Astrocyte (in vitro differentiated cells and primary cell): ENCODE data around the gene TBC1D3B. TPM values are rescaled to one million over a fixed set of nuclear protein-coding genes. Genes with fewer than 3 reads are reported as not detected.

Experiments used
- DNase-seq: peaks from one replicate; pipeline ENCODE4 v3.0.0-alpha.2; 2010; ENCODE audit warnings: low read depth
- FAIRE-seq: peaks from 2 replicates; lab custom pipeline; 2011; peaks lifted over from hg19 to GRCh38; lab: Jason Lieb, UNC
- H2AFZ ChIP-seq: 2 replicates; pipeline ENCODE4 v1.6.0; 2012; ENCODE audit warnings: low read depth, low read length, inconsistent platforms
- H3K27ac ChIP-seq: 2 replicates; pipeline ENCODE4 v1.5.1; 2011; ENCODE audit warnings: low read depth, low read length, inconsistent platforms
- H3K27me3 ChIP-seq: 2 replicates; pipeline ENCODE4 v1.6.0; 2011; ENCODE audit warnings: low read length, inconsistent platforms; ENCODE audit not compliant: insufficient read depth
- H3K36me3 ChIP-seq: 2 replicates; pipeline ENCODE4 v1.5.1; 2011; ENCODE audit warnings: low read length, inconsistent platforms; ENCODE audit not compliant: insufficient read depth
- H3K4me1 ChIP-seq: 2 replicates; pipeline ENCODE4 v1.5.1; 2011; ENCODE audit warnings: low read length, inconsistent platforms; ENCODE audit not compliant: insufficient read depth
- H3K4me2 ChIP-seq: 2 replicates; pipeline ENCODE4 v1.6.0; 2012; ENCODE audit warnings: low read length, inconsistent platforms
- H3K4me3 ChIP-seq: 2 replicates; pipeline ENCODE4 v1.5.1; 2011; ENCODE audit warnings: low read depth, mild to moderate bottlenecking, low read length, inconsistent platforms; ENCODE audit not compliant: insufficient read depth
- H3K79me2 ChIP-seq: 2 replicates; pipeline ENCODE4 v1.6.0; 2012; ENCODE audit warnings: mild to moderate bottlenecking, low read length, inconsistent platforms; ENCODE audit not compliant: insufficient read depth
- H3K9ac ChIP-seq: 2 replicates; pipeline ENCODE4 v1.6.0; 2012; ENCODE audit warnings: mild to moderate bottlenecking, low read length, inconsistent platforms
- H3K9me3 ChIP-seq: 2 replicates; pipeline ENCODE4 v1.5.1; 2012; ENCODE audit warnings: low read depth, mild to moderate bottlenecking, low read length, inconsistent platforms; ENCODE audit not compliant: insufficient read depth
- H4K20me1 ChIP-seq: 2 replicates; pipeline ENCODE4 v1.6.0; 2012; ENCODE audit warnings: low read length, inconsistent platforms; ENCODE audit not compliant: insufficient read depth
- H3K27ac Mint-ChIP-seq: one replicate; pipeline ENCODE4 v1.8.0; 2021; ENCODE audit warnings: mild to moderate bottlenecking, mixed read lengths; ENCODE audit not compliant: unreplicated experiment
- H3K27me3 Mint-ChIP-seq: one replicate; pipeline ENCODE4 v1.8.0; 2021; ENCODE audit warnings: low read depth, mixed read lengths; ENCODE audit not compliant: unreplicated experiment
- H3K36me3 Mint-ChIP-seq: one replicate; pipeline ENCODE4 v1.8.0; 2021; ENCODE audit warnings: low read depth, mixed read lengths; ENCODE audit not compliant: unreplicated experiment
- H3K4me1 Mint-ChIP-seq: one replicate; pipeline ENCODE4 v1.8.0; 2021; ENCODE audit warnings: low read depth, mixed read lengths; ENCODE audit not compliant: unreplicated experiment
- H3K4me3 Mint-ChIP-seq: one replicate; pipeline ENCODE4 v1.8.0; 2021; ENCODE audit warnings: mild to moderate bottlenecking, moderate library complexity, mixed read lengths; ENCODE audit not compliant: unreplicated experiment
- H3K9me3 Mint-ChIP-seq: one replicate; pipeline ENCODE4 v1.8.0; 2021; ENCODE audit warnings: mild to moderate bottlenecking, mixed read lengths; ENCODE audit not compliant: unreplicated experiment
- EZH2 ChIP-seq: IDR thresholded peaks from 2 replicates; pipeline ENCODE4 v1.6.1; 2012; ENCODE audit warnings: mild to moderate bottlenecking, low read length, inconsistent platforms; ENCODE audit not compliant: insufficient read depth
- total RNA-seq: library from RNA; stranded (reverse); gene quantifications from 2 replicates; pipeline ENCODE4 v1.2.1, GENCODE V29; 2021
- TF ChIP-seq, protein P1 (sequence below): IDR thresholded peaks from 2 replicates; pipeline ENCODE4 v1.5.1; 2011; ENCODE audit warnings: low read depth, mild to moderate bottlenecking, inconsistent platforms, low read length, moderate library complexity; ENCODE audit not compliant: insufficient read depth

The TBC1D3B gene
- total RNA-seq, 1 donor from 2014 or later = 9.8 TPM

DNA sequence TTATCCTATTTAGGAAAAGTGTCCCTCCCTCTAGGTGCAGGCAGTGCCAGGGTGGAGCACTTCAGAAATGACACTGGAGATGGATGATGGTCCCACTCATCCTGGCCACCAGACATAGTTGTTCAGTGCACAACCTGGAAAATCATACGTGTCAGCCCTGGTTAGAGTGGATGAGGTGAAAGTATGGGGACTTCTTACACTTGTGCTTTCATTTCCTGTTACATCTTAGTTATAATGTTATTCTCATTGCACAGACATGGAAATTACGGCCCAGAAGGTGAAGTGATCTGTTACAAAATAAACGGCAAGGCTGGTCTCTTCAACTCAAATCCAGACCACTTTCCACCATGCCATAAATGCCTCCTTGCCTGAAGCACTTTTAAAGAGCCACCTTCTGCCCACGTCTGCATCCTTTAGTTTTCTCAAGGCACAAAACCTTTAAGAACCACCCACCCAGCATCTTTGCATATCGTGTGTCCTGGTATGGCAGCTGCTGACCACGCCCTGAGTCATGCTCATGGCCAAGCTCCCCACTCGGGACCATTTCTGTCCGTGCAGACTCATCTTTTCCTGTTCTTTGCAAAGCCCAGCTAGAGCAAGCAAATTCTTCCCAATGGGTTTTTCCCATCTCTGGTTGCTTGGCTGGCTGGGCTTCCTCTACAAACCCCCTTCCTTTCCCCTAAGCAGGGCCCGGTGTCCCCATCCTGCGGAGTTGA lies 22.4 kb downstream of the TBC1D3B start:
- Histone ChIP-seq H3K9me3 (no peaks in the 10 kb centered on the region), H3K4me3 (no peak overlapping the region), H3K4me1 (peaks cover 7% of the 10 kb centered on the region), H3K79me2 (no peaks in the 10 kb centered on the region), H3K4me2 (no peak overlapping the region), H3K27ac (no peak overlapping the region), H3K9ac (no peak overlapping the region), H3K27me3 (peaks cover 4% of the 10 kb centered on the region), H3K36me3 (no peaks in the 10 kb centered on the region), H2AFZ (no peak overlapping the region), H4K20me1 (no peaks in the 10 kb centered on the region)
- TF ChIP-seq EZH2 = no peak
- TF ChIP-seq, protein P1, sequence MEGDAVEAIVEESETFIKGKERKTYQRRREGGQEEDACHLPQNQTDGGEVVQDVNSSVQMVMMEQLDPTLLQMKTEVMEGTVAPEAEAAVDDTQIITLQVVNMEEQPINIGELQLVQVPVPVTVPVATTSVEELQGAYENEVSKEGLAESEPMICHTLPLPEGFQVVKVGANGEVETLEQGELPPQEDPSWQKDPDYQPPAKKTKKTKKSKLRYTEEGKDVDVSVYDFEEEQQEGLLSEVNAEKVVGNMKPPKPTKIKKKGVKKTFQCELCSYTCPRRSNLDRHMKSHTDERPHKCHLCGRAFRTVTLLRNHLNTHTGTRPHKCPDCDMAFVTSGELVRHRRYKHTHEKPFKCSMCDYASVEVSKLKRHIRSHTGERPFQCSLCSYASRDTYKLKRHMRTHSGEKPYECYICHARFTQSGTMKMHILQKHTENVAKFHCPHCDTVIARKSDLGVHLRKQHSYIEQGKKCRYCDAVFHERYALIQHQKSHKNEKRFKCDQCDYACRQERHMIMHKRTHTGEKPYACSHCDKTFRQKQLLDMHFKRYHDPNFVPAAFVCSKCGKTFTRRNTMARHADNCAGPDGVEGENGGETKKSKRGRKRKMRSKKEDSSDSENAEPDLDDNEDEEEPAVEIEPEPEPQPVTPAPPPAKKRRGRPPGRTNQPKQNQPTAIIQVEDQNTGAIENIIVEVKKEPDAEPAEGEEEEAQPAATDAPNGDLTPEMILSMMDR = no peak
- no peaks in the 10 kb centered on the region for H3K36me3 Mint-ChIP-seq
- H3K4me3 Mint-ChIP-seq = no peak overlapping the region
- peaks cover 15% of the 10 kb centered on the region for H3K27me3 Mint-ChIP-seq
- FAIRE-seq = no peak
- H3K9me3 Mint-ChIP-seq = no peaks in the 10 kb centered on the region
- H3K4me1 Mint-ChIP-seq = peaks cover 5% of the 10 kb centered on the region
- no peak overlapping the region for H3K27ac Mint-ChIP-seq
- DNase-seq = no peak

DNA sequence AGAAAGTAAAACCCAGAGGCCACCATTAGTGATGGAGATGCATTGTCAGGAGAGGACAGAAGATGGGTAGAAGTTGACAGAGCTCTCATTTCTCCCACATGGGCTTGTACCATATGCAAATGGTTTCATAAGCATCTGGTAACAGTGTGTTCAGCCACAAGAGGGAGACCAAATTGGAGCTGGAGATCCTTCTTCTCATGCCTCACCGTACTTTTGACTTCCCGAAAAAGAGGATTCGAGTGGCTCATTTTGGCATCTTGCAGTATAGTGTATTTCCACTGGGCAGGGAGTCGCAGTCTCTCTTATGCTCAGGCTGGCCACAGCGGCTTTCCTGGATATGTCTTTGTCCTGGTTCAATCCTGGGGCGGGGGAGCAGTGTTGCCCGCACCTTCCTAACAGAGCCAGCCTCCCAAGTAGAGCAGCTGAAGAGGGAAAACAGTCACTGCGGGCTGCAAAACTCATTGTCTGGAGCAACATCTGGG lies 23.8 kb downstream of the TBC1D3B start:
- H3K4me3 Mint-ChIP-seq = no peak overlapping the region

More for the DNA sequence above, 23.8 kb downstream of the TBC1D3B start:
- Mint-ChIP-seq H3K4me1 (peaks cover 8% of the 10 kb centered on the region), H3K9me3 (no peaks in the 10 kb centered on the region), H3K27me3 (peaks cover 15% of the 10 kb centered on the region), H3K27ac (no peak overlapping the region), H3K36me3 (no peaks in the 10 kb centered on the region)
- H3K4me2 ChIP-seq = no peak overlapping the region
- no peaks in the 10 kb centered on the region for H3K9me3 ChIP-seq
- no peak overlapping the region for H3K9ac ChIP-seq
- DNase-seq = no peak
- FAIRE-seq = no peak
- no peak overlapping the region for H3K27ac ChIP-seq
- H3K36me3 ChIP-seq = no peaks in the 10 kb centered on the region
- no peak overlapping the region for H2AFZ ChIP-seq
- H3K4me1 ChIP-seq = peaks cover 11% of the 10 kb centered on the region
- no peak overlapping the region for H3K4me3 ChIP-seq
- no peak for TF ChIP-seq EZH2
- TF ChIP-seq, protein P1 = no peak
- H3K27me3 ChIP-seq = peaks cover 4% of the 10 kb centered on the region
- no peaks in the 10 kb centered on the region for H3K79me2 ChIP-seq
- H4K20me1 ChIP-seq = no peaks in the 10 kb centered on the region
